OCI-LY1 (cell line): ENCODE data around the gene PRMT5.

ENCODE experiments used
- H2AFZ ChIP-seq: fragments of 200-600 bp; sonication (generic), shearing (Covaris generic); 2 replicates; pipeline ENCODE4 v1.6.0; 2014; ENCODE audit warnings: antibody characterized with exemption, mild to moderate bottlenecking, low read length
- H3F3A ChIP-seq: fragments of 200-600 bp; sonication (generic), shearing (Covaris generic); 2 replicates; pipeline ENCODE4 v1.6.0; 2014; ENCODE audit warnings: mild to moderate bottlenecking, antibody characterized with exemption, low read length, moderate library complexity; ENCODE audit not compliant: insufficient read depth
- H3K27ac ChIP-seq: fragments of 200-600 bp; sonication (generic); 2 replicates; pipeline ENCODE4 v1.5.1; 2014; ENCODE audit warnings: low read length, mixed run types, mild to moderate bottlenecking, low read depth; ENCODE audit not compliant: poor library complexity, severe bottlenecking
- H3K27me3 ChIP-seq: fragments of 200-600 bp; sonication (generic); 2 replicates; pipeline ENCODE4 v1.6.0; 2014; ENCODE audit warnings: antibody characterized with exemption, mild to moderate bottlenecking, low read length, moderate library complexity; ENCODE audit not compliant: insufficient read depth
- H3K36me3 ChIP-seq: fragments of 200-600 bp; sonication (generic); 2 replicates; pipeline ENCODE4 v1.6.1; 2014; ENCODE audit warnings: mild to moderate bottlenecking, antibody characterized with exemption, low read length, moderate library complexity, mixed read lengths; ENCODE audit not compliant: insufficient read depth
- H3K4me1 ChIP-seq: fragments of 200-600 bp; sonication (generic); 2 replicates; pipeline ENCODE4 v1.5.1; 2014; ENCODE audit warnings: mild to moderate bottlenecking, low read length, moderate library complexity; ENCODE audit not compliant: insufficient read depth, severe bottlenecking
- H3K4me2 ChIP-seq: fragments of 200-600 bp; sonication (generic), shearing (Covaris generic); 2 replicates; pipeline ENCODE4 v1.6.1; 2014; ENCODE audit warnings: low read length
- H3K4me3 ChIP-seq: fragments of 200-600 bp; sonication (generic); 2 replicates; pipeline ENCODE4 v1.5.1; 2014; ENCODE audit warnings: low read length, low read depth, mild to moderate bottlenecking, mixed read lengths; ENCODE audit not compliant: poor library complexity, severe bottlenecking
- H3K79me2 ChIP-seq: fragments of 200-600 bp; shearing (Covaris generic); 2 replicates; pipeline ENCODE4 v1.6.1; 2016; ENCODE audit warnings: mixed run types, low read length, mixed read lengths; ENCODE audit not compliant: insufficient read depth
- H3K9ac ChIP-seq: fragments of 200-600 bp; sonication (generic), shearing (Covaris generic); 2 replicates; pipeline ENCODE4 v1.6.1; 2014; ENCODE audit warnings: mild to moderate bottlenecking, low read length, mixed read lengths
- H3K9me2 ChIP-seq: fragments of 200-600 bp; sonication (generic), shearing (Covaris generic); 2 replicates; pipeline ENCODE4 v1.6.1; 2014; ENCODE audit warnings: low read depth, mild to moderate bottlenecking, low read length, mixed read lengths
- H3K9me3 ChIP-seq: fragments of 200-600 bp; shearing (Covaris generic); 2 replicates; pipeline ENCODE4 v1.6.1; 2014; ENCODE audit warnings: low read length, mixed read lengths
- H4K20me1 ChIP-seq: fragments of 200-600 bp; sonication (generic), shearing (Covaris generic); 2 replicates; pipeline ENCODE4 v1.6.0; 2016; ENCODE audit warnings: mild to moderate bottlenecking, low read length; ENCODE audit not compliant: insufficient read depth
- CTCF ChIP-seq: fragments of 200-600 bp; sonication (generic), shearing (Covaris generic); IDR thresholded peaks from 2 replicates; pipeline ENCODE4 v1.5.1; 2017; ENCODE audit warnings: mild to moderate bottlenecking, antibody characterized with exemption, low read length, moderate library complexity, mixed read lengths
- EZH2 ChIP-seq: fragments of 200-600 bp; sonication (generic), shearing (Covaris generic); IDR thresholded peaks from 2 replicates; pipeline ENCODE4 v1.8.0; 2017; ENCODE audit warnings: borderline replicate concordance, mixed run types, mild to moderate bottlenecking, antibody characterized with exemption, low read length, moderate library complexity, mixed read lengths

The PRMT5 gene

DNA sequence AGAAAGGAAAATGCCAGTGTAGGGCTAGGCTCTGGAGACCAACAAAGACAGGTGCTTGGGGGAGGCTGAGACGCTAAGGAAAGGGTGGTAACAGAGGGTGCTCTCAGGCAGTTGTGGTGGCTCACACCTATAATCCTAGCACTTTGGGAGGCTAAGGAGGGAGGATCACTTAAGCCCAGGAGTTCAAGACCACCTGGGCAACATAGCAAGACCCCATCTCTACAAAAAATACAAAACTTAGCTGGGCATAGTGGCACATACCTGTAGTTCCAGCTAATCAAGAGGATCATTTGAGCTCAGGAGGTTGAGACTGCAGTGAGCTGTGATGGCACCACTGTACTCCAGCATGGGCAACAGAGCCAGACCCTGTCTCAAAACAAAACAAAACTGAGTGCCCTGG lies 33.8 kb downstream of the PRMT5 start:
- peaks cover 27% of the 10 kb centered on the region; the same call in 1 of the 2 replicates for H3K36me3 ChIP-seq
- H3K4me3 ChIP-seq = no peak overlapping the region
- TF ChIP-seq CTCF (no peak), EZH2 (no peak)
- no peak overlapping the region for H3K9ac ChIP-seq
- no peaks in the 10 kb centered on the region for H4K20me1 ChIP-seq
- H3K4me2 ChIP-seq = no peak overlapping the region
- H3F3A ChIP-seq = no peaks in the 10 kb centered on the region
- H3K4me1 ChIP-seq = no peaks in the 10 kb centered on the region
- no peak overlapping the region for H3K27ac ChIP-seq
- H3K9me3 ChIP-seq = no peaks in the 10 kb centered on the region
- H3K27me3 ChIP-seq = no peaks in the 10 kb centered on the region
- H2AFZ ChIP-seq = no peak overlapping the region
- H3K9me2 ChIP-seq = no peaks in the 10 kb centered on the region
- H3K79me2 ChIP-seq = no peaks in the 10 kb centered on the region

- H3K27ac ChIP-seq = no peak overlapping the region
- peaks cover 7% of the 10 kb centered on the region for H3K4me1 ChIP-seq
- H2AFZ ChIP-seq = no peak overlapping the region
- no peaks in the 10 kb centered on the region for H3K9me3 ChIP-seq
- H3K9ac ChIP-seq = no peak overlapping the region
- H3F3A ChIP-seq = no peaks in the 10 kb centered on the region
- H4K20me1 ChIP-seq = no peaks in the 10 kb centered on the region
- H3K4me2 ChIP-seq = no peak overlapping the region
- H3K79me2 ChIP-seq = no peaks in the 10 kb centered on the region
- no peaks in the 10 kb centered on the region for H3K9me2 ChIP-seq
- H3K4me3 ChIP-seq = no peak overlapping the region
- H3K27me3 ChIP-seq = no peaks in the 10 kb centered on the region
- H3K36me3 ChIP-seq = peaks cover 13% of the 10 kb centered on the region; the same call in 1 of the 2 replicates
- TF ChIP-seq CTCF (no peak), EZH2 (no peak)
These were observed 35.5 kb downstream of the PRMT5 start for GRCh38 chr14:22893706-22894105.

DNA sequence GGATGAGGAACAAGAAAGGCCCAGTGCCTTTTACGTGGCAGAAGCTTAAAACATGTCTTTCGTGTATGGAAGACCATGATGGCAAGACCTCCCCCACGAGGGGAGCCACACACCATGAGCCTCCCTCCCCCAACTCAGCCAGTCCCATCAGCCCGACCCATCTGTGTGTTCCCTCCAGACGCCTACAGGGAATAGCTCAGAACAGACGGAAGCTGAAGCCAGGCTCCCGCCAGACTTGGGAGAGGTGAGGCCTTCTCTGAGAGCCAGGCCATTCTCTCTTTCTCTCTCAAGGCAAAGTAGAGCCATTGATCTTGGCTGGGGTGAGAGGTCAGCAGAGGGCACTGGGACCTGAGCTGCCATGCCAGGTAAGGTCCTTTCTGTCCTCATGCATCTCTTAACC lies 36.7 kb downstream of the PRMT5 start:
- no peak overlapping the region for H3K27ac ChIP-seq
- no peaks in the 10 kb centered on the region for H3K27me3 ChIP-seq
- TF ChIP-seq CTCF (no peak), EZH2 (no peak)
- H2AFZ ChIP-seq = no peak overlapping the region
- H3K4me2 ChIP-seq = no peak overlapping the region
- H3K4me1 ChIP-seq = peaks cover 19% of the 10 kb centered on the region
- H3K9me2 ChIP-seq = no peaks in the 10 kb centered on the region
- peaks cover 8% of the 10 kb centered on the region for H3F3A ChIP-seq
- H3K9me3 ChIP-seq = no peaks in the 10 kb centered on the region
- H3K4me3 ChIP-seq = no peak overlapping the region
- H3K9ac ChIP-seq = no peak overlapping the region
- H3K79me2 ChIP-seq = no peaks in the 10 kb centered on the region
- peaks cover 1% of the 10 kb centered on the region; the same call in 1 of the 2 replicates for H3K36me3 ChIP-seq
- no peaks in the 10 kb centered on the region for H4K20me1 ChIP-seq
